A673 (cell line): ENCODE data around the gene TSPAN2. TPM values are rescaled to one million over a fixed set of nuclear protein-coding genes. Genes with fewer than 3 reads are reported as not detected.
"Not testable (repeated sequence)": the region's sequence is repeated elsewhere in the genome, so short reads cannot be mapped to it uniquely, and the experiment has no call there.

Source experiments
- BruUV-seq: library from RNA; stranded (reverse); fragments of 400-500 nt; replicated peaks from 2 replicates; lab custom pipeline; 2021; lab: Mats Ljungman, UMichigan
- CTCF ChIA-PET: fragments of 300-600 bp; sonication (Branson Sonifier 250); formaldehyde crosslinking; loops from one replicate; lab custom pipeline; 2022; ENCODE audit warnings: antibody characterized with exemption; lab: Charles Lee
- POLR2A ChIA-PET: fragments of 300-600 bp; sonication (Branson Sonifier 250); formaldehyde crosslinking; loops from one replicate; lab custom pipeline; 2022; ENCODE audit warnings: antibody characterized with exemption; ENCODE audit not compliant: low non-redundant PET; lab: Charles Lee
- DNase-seq: peaks from one replicate; pipeline ENCODE4 v3.0.0-alpha.2; 2015; ENCODE audit warnings: low spot score
- H3K27ac ChIP-seq: fragments of 200-600 bp; sonication (generic); 2 replicates; pipeline ENCODE4 v1.5.1; 2016; ENCODE audit warnings: mixed run types, low read depth, mild to moderate bottlenecking, mixed read lengths, antibody characterized with exemption, low read length; ENCODE audit not compliant: poor library complexity, severe bottlenecking
- H3K27me3 ChIP-seq: fragments of 200-600 bp; sonication (generic); replicated peaks from 2 replicates; pipeline ENCODE4 v1.6.1; 2017; ENCODE audit warnings: mixed run types, low read depth, mild to moderate bottlenecking, mixed read lengths, antibody characterized with exemption, low read length; ENCODE audit not compliant: insufficient read depth, poor library complexity
- H3K36me3 ChIP-seq: fragments of 200-600 bp; sonication (generic); 2 replicates; pipeline ENCODE4 v1.6.1; 2016; ENCODE audit warnings: mixed run types, mild to moderate bottlenecking, mixed read lengths, antibody characterized with exemption, low read length; ENCODE audit not compliant: insufficient read depth, poor library complexity, severe bottlenecking
- H3K4me1 ChIP-seq: fragments of 200-600 bp; sonication (generic); 2 replicates; pipeline ENCODE4 v1.6.1; 2017; ENCODE audit warnings: mixed run types, mild to moderate bottlenecking, mixed read lengths, antibody characterized with exemption, low read length; ENCODE audit not compliant: insufficient read depth, poor library complexity, severe bottlenecking
- H3K4me3 ChIP-seq: fragments of 200-600 bp; sonication (generic); 2 replicates; pipeline ENCODE4 v1.5.1; 2016; ENCODE audit warnings: low read depth, mixed run types, mild to moderate bottlenecking, mixed read lengths, low read length; ENCODE audit not compliant: poor library complexity, severe bottlenecking
- H3K9me3 ChIP-seq: fragments of 200-600 bp; sonication (generic); 2 replicates; pipeline ENCODE4 v1.6.1; 2016; ENCODE audit warnings: mixed run types, low read depth, mild to moderate bottlenecking, mixed read lengths, antibody characterized with exemption, low read length; ENCODE audit not compliant: poor library complexity, severe bottlenecking
- EZH2 ChIP-seq: fragments of 200-600 bp; sonication (generic); IDR thresholded peaks from 2 replicates; pipeline ENCODE4 v1.6.1; 2017; ENCODE audit warnings: borderline replicate concordance, low read depth, mild to moderate bottlenecking, mixed read lengths, antibody characterized with exemption, low read length; ENCODE audit not compliant: poor library complexity, severe bottlenecking
- intact Hi-C: fragments of 100-400 bp; cut with micrococcal nuclease; formaldehyde crosslinking; loops from one replicate; pipeline ENCODE4 v1.10.0; 2022; ENCODE audit not compliant: unreplicated experiment
- total RNA-seq: library from RNA; stranded (reverse); gene quantifications from 2 replicates; pipeline ENCODE4 v1.2.3, GENCODE V29; 2021
- TF ChIP-seq, protein P1 (sequence below): fragments of 300-800, 200-600 bp; sonication (generic); conservative IDR thresholded peaks from 2 replicates; pipeline ENCODE4 v1.5.1; 2017; ENCODE audit warnings: low read depth, mild to moderate bottlenecking, antibody characterized with exemption, low read length, moderate library complexity, mixed read lengths

The TSPAN2 gene
- total RNA-seq, 1 experiment from 2014 or later: 2.8 TPM

DNA sequence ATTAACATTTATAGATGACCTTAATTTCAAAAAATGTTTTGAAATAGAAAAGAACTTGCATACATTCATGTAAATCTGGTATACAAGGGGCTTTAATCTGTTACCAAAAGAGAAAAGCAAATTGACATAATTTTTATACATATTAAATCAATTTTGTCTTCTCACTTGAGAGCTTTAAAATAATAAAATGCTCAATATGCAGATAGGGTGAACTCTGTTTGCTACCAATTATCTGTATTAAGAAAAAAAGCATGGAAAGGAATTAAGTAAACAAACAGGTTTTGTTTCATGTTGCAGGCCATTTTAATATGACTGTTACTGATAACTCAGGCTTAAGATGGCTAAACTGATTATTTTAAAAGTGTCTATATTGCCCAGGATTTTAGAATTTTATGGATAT lies 65.7 kb downstream of the TSPAN2 start:
- TF ChIP-seq EZH2: no peak
- TF ChIP-seq, protein P1, sequence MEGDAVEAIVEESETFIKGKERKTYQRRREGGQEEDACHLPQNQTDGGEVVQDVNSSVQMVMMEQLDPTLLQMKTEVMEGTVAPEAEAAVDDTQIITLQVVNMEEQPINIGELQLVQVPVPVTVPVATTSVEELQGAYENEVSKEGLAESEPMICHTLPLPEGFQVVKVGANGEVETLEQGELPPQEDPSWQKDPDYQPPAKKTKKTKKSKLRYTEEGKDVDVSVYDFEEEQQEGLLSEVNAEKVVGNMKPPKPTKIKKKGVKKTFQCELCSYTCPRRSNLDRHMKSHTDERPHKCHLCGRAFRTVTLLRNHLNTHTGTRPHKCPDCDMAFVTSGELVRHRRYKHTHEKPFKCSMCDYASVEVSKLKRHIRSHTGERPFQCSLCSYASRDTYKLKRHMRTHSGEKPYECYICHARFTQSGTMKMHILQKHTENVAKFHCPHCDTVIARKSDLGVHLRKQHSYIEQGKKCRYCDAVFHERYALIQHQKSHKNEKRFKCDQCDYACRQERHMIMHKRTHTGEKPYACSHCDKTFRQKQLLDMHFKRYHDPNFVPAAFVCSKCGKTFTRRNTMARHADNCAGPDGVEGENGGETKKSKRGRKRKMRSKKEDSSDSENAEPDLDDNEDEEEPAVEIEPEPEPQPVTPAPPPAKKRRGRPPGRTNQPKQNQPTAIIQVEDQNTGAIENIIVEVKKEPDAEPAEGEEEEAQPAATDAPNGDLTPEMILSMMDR: no peak
- H3K9me3 ChIP-seq: no peaks in the 10 kb centered on the region
- no TSS peak for BruUV-seq
- H3K4me3 ChIP-seq: no peak overlapping the region
- DNase-seq: no peak
- POLR2A ChIA-PET: no interaction called here
- CTCF ChIA-PET: no interaction called here
- no peak overlapping the region for H3K27ac ChIP-seq
- intact Hi-C loops: no loop called here
- H3K27me3 ChIP-seq: no peaks in the 10 kb centered on the region
- H3K36me3 ChIP-seq: no peaks in the 10 kb centered on the region
- H3K4me1 ChIP-seq: no peaks in the 10 kb centered on the region

DNA sequence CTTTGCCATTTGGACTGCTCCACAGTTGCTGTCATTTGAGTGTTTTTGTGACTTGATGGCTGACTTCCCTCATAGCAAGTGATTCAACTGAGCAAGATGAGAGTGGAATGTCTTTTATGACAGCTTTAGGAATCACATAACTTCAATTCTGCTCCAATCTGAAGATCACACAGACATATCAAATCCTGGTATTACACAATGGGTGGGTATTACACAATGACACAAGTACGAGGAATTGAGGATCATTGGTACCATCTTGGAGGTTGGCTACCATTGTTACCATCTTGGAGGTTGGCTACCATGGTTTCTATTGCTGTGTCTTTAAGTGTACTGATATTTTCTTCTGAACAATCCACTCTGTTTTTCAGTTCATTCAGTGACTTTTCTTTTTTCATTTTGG lies 68.2 kb downstream of the TSPAN2 start:
- H3K9me3 ChIP-seq: no peaks in the 10 kb centered on the region
- intact Hi-C loops: no loop called here
- POLR2A ChIA-PET: no interaction called here
- BruUV-seq: no TSS peak
- DNase-seq: no peak
- TF ChIP-seq EZH2: no peak
- TF ChIP-seq, protein P1: no peak
- no peak overlapping the region for H3K27ac ChIP-seq
- CTCF ChIA-PET: no interaction called here
- no peak overlapping the region for H3K4me3 ChIP-seq
- H3K27me3 ChIP-seq: no peaks in the 10 kb centered on the region
- H3K4me1 ChIP-seq: no peaks in the 10 kb centered on the region
- no peaks in the 10 kb centered on the region for H3K36me3 ChIP-seq

DNA sequence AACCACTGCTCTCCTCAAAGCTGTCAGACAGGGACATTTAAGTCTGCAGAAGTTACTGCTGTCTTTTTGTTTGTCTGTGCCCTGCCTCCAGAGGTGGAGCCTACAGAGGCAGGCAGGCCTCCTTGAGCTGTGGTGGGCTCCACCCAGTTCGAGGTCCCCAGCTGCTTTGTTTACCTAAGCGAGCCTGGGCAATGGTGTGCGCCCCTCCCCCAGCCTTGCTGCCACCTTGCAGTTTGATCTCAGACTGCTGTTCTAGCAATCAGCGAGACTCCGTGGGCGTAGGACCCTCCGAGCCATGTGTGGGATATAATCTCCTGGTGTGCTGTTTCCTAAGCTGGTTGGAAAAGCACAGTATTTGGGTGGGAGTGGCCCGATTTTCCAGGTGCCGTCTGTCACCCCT lies 69.8 kb downstream of the TSPAN2 start:
- H3K36me3 ChIP-seq, H3K9me3 ChIP-seq, intact Hi-C loops, CTCF ChIA-PET, BruUV-seq, H3K4me1 ChIP-seq, DNase-seq, H3K4me3 ChIP-seq, H3K27ac ChIP-seq, POLR2A ChIA-PET, H3K27me3 ChIP-seq: not testable (repeated sequence)

DNA sequence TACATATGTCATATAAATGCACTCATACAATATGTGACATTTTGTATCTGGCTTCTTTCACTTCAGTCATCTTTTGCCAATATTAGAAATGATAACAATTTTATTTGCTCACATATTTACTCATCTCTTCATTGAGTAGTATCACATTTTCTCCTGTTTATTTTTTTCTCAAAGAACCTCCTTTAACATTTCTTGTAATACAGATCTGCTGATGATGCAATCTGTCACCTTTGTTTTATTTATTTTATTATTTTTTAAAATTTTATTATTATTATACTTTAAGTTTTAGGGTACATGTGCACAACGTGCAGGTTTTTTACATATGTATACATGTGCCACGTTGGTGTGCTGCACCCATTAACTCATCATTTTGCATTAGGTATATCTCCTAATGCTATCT lies 75.5 kb downstream of the TSPAN2 start:
- Histone ChIP-seq H3K4me1 (no peaks in the 10 kb centered on the region), H3K9me3 (no peaks in the 10 kb centered on the region), H3K27me3 (no peaks in the 10 kb centered on the region), H3K27ac (no peak overlapping the region), H3K36me3 (no peaks in the 10 kb centered on the region), H3K4me3 (no peak overlapping the region)
- intact Hi-C loops: no loop called here
- no peak for DNase-seq
- no TSS peak for BruUV-seq
- ChIA-PET CTCF (no interaction called here), POLR2A (no interaction called here)
- TF ChIP-seq, protein P1: no peak
- no peak for TF ChIP-seq EZH2
